Muscle layer of duodenum (tissue), 2 donors: ENCODE measurements around the gene SKI.
"Not testable (repeated sequence)": the region's sequence is repeated elsewhere in the genome, so short reads cannot be mapped to it uniquely, and the experiment has no call there.

Source experiments
- H3K27ac ChIP-seq: one replicate; pipeline ENCODE4 v1.7.0; 2013; ENCODE audit warnings: mild to moderate bottlenecking, low read length
- H3K27me3 ChIP-seq: one replicate; pipeline ENCODE4 v1.7.0; 2013; ENCODE audit warnings: low read depth, mild to moderate bottlenecking, control low read depth, low read length
- H3K36me3 ChIP-seq, 2 donors: one replicate each; pipeline ENCODE4 v1.7.0; 2013; ENCODE audit warnings: low read length in 2 of 2, control low read depth in 1 of 2, mild to moderate bottlenecking in 1 of 2; ENCODE audit not compliant: insufficient read depth in 2 of 2, control insufficient read depth in 1 of 2
- H3K4me1 ChIP-seq, 2 donors: one replicate each; pipeline ENCODE4 v1.7.0; 2013; ENCODE audit warnings: low read length in 2 of 2, mild to moderate bottlenecking in 2 of 2, control low read depth in 1 of 2, moderate library complexity in 1 of 2; ENCODE audit not compliant: insufficient read depth in 2 of 2, control insufficient read depth in 1 of 2
- H3K4me3 ChIP-seq, 2 donors: one replicate each; pipeline ENCODE4 v1.7.0; 2013; ENCODE audit warnings: low read length in 2 of 2, low read depth in 1 of 2, mild to moderate bottlenecking in 1 of 2
- H3K9me3 ChIP-seq, 2 donors: one replicate each; pipeline ENCODE4 v1.7.0; 2013; ENCODE audit warnings: low read length in 2 of 2, control low read depth in 1 of 2, mild to moderate bottlenecking in 1 of 2; ENCODE audit not compliant: control insufficient read depth in 1 of 2
- donor health status: healthy.

The SKI gene

DNA sequence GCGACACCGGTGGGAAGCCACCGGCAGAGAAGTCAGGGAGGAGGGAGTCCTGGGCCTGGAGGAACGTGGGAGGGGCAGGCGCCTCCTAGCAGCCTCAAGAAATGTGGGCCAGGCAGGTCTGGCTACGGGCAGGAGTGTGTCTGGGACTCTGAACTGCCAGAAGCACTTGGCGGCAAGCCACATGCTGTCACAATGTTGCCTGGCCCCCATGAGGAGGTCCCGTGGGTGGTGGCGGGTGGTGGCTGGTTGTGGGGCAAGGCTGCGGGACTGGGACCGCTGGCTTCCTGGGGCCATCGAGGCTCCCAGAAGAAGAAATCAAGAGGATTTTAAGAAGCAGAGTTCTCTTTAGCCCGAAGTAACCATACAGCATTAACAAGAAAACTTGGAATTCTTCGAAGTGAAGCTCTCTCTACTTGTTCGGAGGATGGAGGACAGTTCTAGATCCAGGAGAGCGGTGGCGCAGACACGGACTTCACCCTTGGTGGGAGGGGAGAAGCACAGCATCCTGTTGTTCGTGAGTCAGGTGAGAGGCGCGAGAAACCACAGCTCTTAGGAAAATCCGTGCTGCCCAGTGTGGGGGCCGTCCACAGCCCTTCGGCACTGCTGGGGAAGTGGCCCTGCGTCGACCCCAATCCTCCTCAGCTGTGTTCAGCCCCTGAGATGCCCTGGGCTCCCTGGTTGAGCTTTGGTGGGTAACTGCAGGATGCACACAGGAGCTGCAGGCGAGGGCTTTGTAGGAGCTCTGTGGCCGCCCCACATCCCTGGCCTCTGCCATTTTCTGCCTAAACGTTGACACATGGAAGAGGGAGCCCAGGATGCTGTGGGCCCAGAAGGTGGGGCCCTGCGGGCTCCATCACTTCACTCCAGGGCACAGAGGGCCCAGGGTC lies 12.4 kb downstream of the SKI start:
- Histone ChIP-seq H3K9me3 (no peaks in the 10 kb centered on the region), H3K4me1 (peaks cover 28 to 83% of the 10 kb centered on the region in 2 donors), H3K4me3 (peak overlapping the region in 1 of 2 donors; percentile 26), H3K36me3 (peaks cover 3 to 4% of the 10 kb centered on the region in 2 donors), H3K27me3 (no peaks in the 10 kb centered on the region), H3K27ac (peak overlapping the region; percentile 14)

DNA sequence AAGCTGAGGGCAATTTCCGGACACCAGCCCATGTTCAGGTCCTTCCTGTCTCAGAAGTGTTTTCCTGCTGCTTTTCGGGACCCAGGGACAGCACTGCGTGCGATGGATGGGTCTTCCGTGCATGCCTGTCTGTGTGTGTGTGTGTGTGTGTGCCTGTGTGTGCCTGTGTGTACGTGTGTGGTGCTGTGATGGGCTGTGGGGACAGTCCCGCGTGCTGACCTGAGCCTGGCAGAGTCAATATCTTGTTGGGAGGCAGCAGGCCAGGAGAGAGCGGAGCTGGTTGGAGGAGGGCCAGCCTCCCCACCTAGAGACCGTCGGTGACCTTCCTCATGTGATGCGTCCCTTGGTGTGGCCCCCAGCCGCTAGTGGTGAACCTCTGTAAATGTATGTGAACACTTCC lies 13.7 kb downstream of the SKI start:
- H3K36me3 ChIP-seq, result peaks cover 3 to 4% of the 10 kb centered on the region in 2 donors
- H3K9me3 ChIP-seq, result no peaks in the 10 kb centered on the region
- H3K4me3 ChIP-seq, result no peak overlapping the region
- no peak overlapping the region for H3K27ac ChIP-seq
- no peaks in the 10 kb centered on the region for H3K27me3 ChIP-seq
- H3K4me1 ChIP-seq, result peaks cover 32 to 83% of the 10 kb centered on the region in 2 donors

DNA sequence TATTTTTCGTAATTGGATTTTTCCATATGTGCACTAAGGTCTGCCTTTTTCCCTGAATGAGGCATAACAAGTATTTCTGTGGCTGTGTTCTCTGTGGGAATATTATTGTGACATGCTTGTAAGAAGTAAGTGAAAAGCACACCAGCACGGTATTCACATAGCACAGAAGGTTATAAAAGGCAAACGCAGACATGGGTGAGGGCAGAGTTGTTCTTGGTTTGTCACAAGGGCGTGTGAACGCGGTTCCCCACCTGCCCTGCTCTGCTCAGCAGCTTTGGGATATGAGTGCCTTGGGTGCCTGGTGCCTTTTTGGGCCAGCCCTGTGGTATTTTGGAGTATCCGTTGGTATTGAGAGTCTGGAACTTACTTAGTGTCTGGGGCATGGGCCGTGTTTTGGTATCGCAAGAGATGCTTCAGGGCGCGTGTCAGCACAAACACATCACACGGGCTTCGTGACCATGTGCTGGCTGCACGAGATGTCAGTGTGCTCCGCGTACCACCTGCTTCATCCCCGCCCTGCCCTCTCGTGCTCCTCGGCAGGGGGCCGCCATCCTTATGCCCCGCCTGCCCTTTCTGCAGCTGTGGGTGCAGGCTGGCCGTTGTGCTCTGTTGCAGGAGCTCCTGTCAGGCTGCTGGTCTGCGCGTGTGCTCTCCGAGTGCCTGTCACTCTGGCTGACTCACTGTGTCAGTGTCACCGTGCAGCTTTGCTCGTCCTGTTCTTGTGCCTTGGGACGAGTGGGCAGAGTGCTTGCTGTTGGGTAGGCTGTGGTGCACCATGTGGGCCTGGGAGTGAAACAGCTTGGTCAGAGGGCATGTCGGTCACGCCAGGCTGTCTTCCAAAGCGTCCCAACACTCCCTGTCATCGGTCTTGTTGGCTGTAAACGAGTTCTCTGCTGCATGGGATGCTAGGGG lies 15.0 kb downstream of the SKI start:
- no peak overlapping the region for H3K27ac ChIP-seq
- H3K4me1 ChIP-seq, result peaks cover 26 to 83% of the 10 kb centered on the region in 2 donors
- H3K36me3 ChIP-seq, result peaks cover 3 to 4% of the 10 kb centered on the region in 2 donors
- H3K9me3 ChIP-seq, result no peaks in the 10 kb centered on the region
- no peaks in the 10 kb centered on the region for H3K27me3 ChIP-seq
- no peak overlapping the region for H3K4me3 ChIP-seq

DNA sequence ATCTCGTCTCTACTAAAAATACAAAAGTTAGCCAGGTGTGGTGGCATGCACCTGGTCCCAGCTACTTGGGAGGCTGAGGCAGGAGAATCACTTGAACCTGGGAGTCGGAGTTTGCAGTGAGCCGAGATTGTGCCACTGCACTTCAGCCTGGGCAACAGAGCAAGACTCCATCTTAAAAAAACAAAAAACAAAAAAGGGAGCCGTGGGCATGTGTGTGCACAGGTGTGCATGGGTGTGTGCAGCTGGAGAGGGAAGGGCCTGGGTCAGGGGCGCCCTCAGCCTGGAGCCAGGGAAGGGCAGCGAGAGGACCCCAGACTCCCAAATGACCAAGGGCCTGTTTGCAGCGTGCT lies 18.9 kb downstream of the SKI start:
- H3K27me3 ChIP-seq, H3K27ac ChIP-seq, H3K36me3 ChIP-seq, H3K9me3 ChIP-seq: not testable (repeated sequence)
- Histone ChIP-seq H3K4me3 (peak overlapping the region in 1 of 2 donors; percentile 2), H3K4me1 (peaks cover 27 to 82% of the 10 kb centered on the region in 2 donors)

DNA sequence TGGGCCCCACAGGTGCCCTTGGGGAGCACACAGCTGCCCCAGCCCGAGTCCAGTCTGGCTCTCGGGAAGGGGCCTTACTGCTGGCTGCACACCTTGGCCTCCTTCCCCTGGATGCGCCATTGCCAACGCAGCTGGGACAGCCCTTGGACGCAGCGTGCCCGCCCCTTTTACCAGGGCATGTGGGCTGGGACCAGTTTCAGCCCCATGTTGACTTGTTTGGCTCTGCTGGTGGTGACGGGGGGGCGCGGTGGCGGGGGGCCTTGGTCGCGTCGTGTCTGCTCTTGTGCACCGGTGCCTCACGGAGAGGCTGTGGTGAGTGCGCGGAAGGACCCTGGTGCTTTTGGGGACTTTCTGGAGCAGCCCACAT lies 19.6 kb downstream of the SKI start:
- H3K27ac ChIP-seq, result no peak overlapping the region
- H3K27me3 ChIP-seq, result no peaks in the 10 kb centered on the region
- H3K4me3 ChIP-seq, result peak overlapping the region in 1 of 2 donors; percentile 17
- H3K9me3 ChIP-seq, result no peaks in the 10 kb centered on the region
- peaks cover 0 to 4% of the 10 kb centered on the region in 2 donors for H3K36me3 ChIP-seq
- peaks cover 27 to 83% of the 10 kb centered on the region in 2 donors for H3K4me1 ChIP-seq

DNA sequence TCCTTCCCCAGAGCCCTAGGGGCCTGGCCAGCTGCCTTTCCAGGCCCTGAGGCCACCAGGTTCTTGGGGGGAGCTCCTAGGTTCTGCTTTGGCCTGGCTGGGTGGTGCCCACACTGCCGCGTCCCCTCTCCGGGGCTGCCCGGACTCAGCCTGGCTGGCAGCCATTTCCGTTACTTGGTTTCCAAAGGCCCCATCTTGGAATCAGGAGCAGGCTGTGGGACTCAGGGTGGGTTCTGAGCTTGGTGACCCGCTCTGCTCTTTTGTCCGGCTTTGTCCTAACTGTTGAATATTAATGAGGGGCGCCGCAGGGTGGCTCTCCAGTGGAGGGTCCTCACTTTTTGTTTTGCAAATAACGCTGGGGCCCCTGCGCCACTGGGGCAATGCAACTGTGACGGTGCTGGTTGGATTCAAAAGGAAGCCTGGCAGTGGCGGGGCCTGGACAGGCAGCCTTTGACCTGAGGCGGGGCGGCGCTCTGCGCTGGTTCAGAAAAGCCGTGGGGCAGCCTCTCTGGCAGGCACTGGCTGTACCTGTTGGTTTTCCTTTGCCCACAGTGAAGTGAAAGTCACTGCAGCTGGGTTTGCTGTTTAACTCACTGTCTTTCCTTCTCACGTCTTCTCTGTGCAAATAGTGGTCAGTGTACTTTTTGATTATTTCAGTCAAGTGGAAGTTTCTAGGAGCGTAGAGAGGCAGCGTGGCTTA lies 20.2 kb downstream of the SKI start:
- Histone ChIP-seq H3K36me3 (peaks cover 0 to 3% of the 10 kb centered on the region in 2 donors), H3K27ac (no peak overlapping the region), H3K4me3 (peak overlapping the region in 1 of 2 donors; percentile 17), H3K27me3 (no peaks in the 10 kb centered on the region), H3K4me1 (peaks cover 27 to 81% of the 10 kb centered on the region in 2 donors), H3K9me3 (no peaks in the 10 kb centered on the region)

DNA sequence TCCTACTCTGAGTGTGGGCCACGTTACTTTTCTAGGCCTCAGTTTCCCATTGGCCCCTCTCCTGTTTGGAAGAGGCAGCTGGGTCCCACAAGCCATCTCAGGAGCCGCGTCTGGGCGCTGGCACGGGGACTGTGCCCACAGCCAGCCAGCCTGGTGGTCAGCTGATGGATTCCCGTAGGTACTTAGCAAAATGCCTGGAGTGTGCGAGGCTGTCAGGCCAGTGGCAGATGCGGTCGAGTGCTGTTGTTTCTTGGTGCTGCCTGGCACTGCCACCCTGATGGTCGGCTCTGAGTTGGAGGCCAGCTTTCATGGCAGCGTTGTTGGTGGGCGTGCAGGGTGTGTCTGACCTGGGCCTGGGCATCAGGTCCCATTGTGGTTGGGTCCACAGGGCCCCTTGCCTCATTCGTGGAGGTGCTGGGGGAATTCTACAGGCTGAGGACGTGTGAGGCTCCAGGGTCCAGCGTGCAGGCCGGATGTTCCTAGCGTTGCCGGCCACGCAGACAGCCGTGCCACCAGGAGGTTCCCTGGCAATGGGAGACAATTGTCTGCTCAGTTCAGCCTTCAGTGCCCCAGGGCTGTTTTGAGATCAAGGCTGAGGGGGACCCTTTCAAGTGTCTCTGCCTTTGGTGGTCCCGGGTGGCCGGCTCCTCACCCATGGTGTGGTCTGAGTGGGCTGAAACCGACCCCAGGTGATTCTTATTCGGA lies 20.9 kb downstream of the SKI start:
- H3K27ac ChIP-seq, result no peak overlapping the region
- H3K4me1 ChIP-seq, result peaks cover 27 to 84% of the 10 kb centered on the region in 2 donors
- H3K27me3 ChIP-seq, result no peaks in the 10 kb centered on the region

DNA sequence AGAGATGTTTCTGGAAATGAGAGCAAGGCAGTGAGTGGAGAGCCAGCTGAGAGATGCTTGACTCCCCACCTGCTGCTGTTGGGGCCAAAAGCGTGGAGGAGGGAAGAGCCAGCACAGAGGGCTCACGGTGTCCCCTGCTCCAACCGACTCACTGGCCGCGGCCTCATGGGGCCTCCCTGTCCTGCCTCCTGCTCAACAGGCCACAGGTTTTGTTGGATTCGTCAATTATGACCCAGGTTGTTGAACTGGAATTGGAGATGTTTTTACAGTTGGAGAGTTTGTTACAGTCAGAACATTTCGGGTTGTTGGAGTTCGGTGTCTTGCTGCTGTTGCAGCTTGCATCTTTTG lies 21.4 kb downstream of the SKI start:
- Histone ChIP-seq H3K9me3 (no peaks in the 10 kb centered on the region), H3K27me3 (no peaks in the 10 kb centered on the region), H3K4me3 (no peak overlapping the region), H3K27ac (no peak overlapping the region), H3K36me3 (peaks cover 0 to 4% of the 10 kb centered on the region in 2 donors), H3K4me1 (peaks cover 27 to 90% of the 10 kb centered on the region in 2 donors)

More for the DNA sequence above, 20.9 kb downstream of the SKI start:
- Histone ChIP-seq H3K9me3 (no peaks in the 10 kb centered on the region), H3K36me3 (peaks cover 0 to under 1% of the 10 kb centered on the region in 2 donors), H3K4me3 (no peak overlapping the region)

DNA sequence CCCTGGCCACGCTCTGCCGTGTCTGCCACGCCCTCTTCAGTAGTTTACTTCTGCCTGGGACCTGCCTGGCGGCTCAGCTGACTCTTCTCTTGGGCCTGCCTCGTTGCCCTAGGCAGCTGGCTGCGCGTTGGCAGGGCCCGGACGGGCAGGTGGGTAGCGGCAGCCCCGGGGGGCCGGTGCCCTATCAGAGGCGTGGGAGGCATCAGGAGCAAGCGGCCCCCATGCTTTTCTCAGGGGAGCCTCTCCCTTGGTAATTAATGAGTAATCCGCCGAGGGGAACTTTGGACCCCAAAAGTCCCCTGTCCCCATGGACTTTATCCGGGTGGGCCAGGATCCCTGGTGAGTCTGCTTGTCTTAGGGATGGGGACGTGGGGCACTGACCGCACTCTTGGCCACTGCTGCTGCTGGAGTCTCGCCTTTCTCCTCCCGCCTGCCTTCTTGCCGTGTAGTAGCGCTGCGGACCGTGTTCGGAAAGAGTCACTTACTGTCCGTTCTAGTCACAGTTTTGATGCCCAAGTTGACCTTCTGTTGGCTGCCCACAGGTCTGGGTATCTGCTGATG lies 22.7 kb downstream of the SKI start:
- peaks cover 0 to 4% of the 10 kb centered on the region in 2 donors for H3K36me3 ChIP-seq
- no peak overlapping the region for H3K4me3 ChIP-seq
- H3K27me3 ChIP-seq, result no peaks in the 10 kb centered on the region
- H3K27ac ChIP-seq, result no peak overlapping the region
- no peaks in the 10 kb centered on the region for H3K9me3 ChIP-seq
- peaks cover 27 to 84% of the 10 kb centered on the region in 2 donors for H3K4me1 ChIP-seq

DNA sequence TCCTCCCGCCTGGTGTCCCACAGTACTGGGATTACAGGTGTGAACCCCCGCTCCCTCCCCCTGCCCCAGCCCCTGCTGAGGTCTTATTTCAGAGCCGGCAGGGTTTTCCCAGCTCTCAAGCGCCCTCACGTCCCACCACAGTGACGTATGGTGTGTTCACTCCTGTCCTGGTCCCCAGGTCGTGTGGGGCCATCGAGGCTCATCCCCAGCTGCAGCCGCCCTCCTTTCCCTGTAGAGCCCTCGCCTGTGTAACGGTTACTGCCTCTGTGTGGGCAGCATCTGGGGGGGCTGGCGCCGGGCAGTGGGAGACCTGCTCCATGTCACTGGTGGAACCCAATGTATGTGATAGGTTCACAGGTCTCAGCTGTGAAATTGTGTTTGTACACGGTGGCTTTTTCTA lies 23.2 kb downstream of the SKI start:
- peaks cover 24 to 80% of the 10 kb centered on the region in 2 donors for H3K4me1 ChIP-seq
- peaks cover 0 to 5% of the 10 kb centered on the region in 2 donors for H3K9me3 ChIP-seq
- no peak overlapping the region for H3K4me3 ChIP-seq
- H3K27me3 ChIP-seq, result no peaks in the 10 kb centered on the region
- H3K36me3 ChIP-seq, result peaks cover 0 to 4% of the 10 kb centered on the region in 2 donors
- H3K27ac ChIP-seq, result no peak overlapping the region
